ENCODE results near the gene PPM1E. TPM values are rescaled to one million over a fixed set of nuclear protein-coding genes. Genes with fewer than 3 reads are reported as not detected.
"Not testable (repeated sequence)": the region's sequence is repeated elsewhere in the genome, so short reads cannot be mapped to it uniquely, and the experiment has no call there.

Gene PPM1E
- polyA plus RNA-seq, 1 donor (not counting 4 experiments of a cell fraction or from before 2014, with no cell fraction given) = not detected

- H3K9ac ChIP-seq (ENCODE audit: control insufficient read depth, extremely low read depth, insufficient read depth, low read length) = no peak overlapping the region
- no peaks in the 10 kb centered on the region for H3K9me1 ChIP-seq (ENCODE audit: control insufficient read depth, extremely low read depth, insufficient read depth, low read length)
- no peaks in the 10 kb centered on the region for H4K20me1 ChIP-seq (ENCODE audit: control insufficient read depth, extremely low read depth, insufficient read depth, low read length)
- FAIRE-seq (no peak), DNase-seq (ENCODE audit: low read depth, low spot score) (no peak)
- dilution Hi-C loops (cut with MboI; ENCODE audit: extremely low pct_ligation_motif_present, low sequenced_read_pairs) = no loop called here
- H2AFZ ChIP-seq (ENCODE audit: control insufficient read depth, low read length) = no peak overlapping the region
- no peaks in the 10 kb centered on the region for H3K27me3 ChIP-seq (ENCODE audit: control insufficient read depth, extremely low read depth, insufficient read depth, low read length)
- H3K4me3 ChIP-seq (ENCODE audit: control insufficient read depth in 2 of 3, extremely low read depth in 1 of 3, insufficient read depth in 2 of 3, low read depth in 1 of 3, low read length in 3 of 3) = no peak overlapping the region
- H3K36me3 ChIP-seq (ENCODE audit: control insufficient read depth in 2 of 2, extremely low read depth in 1 of 2, insufficient read depth in 2 of 2, low read length in 2 of 2) = no peaks in the 10 kb centered on the region
- H3K79me2 ChIP-seq (ENCODE audit: control insufficient read depth, insufficient read depth, low read length) = no peaks in the 10 kb centered on the region
- H3K9me3 ChIP-seq (ENCODE audit: control insufficient read depth, low read depth, low read length) = no peaks in the 10 kb centered on the region
- TF ChIP-seq EZH2 (IDR thresholded peaks at IDR 0.05; ENCODE audit: low read length) (no peak), CTCF (optimal IDR thresholded peaks at IDR 0.05 in 1 of 3, IDR thresholded peaks at IDR 0.05 in 1 of 3, conservative IDR thresholded peaks at IDR 0.05 in 1 of 3; ENCODE audit: extremely low read depth in 1 of 3, insufficient read depth in 2 of 3, low read length in 3 of 3) (no peak)
- no peaks in the 10 kb centered on the region for H3K4me1 ChIP-seq (ENCODE audit: control insufficient read depth, extremely low read depth, insufficient read depth, low read length)
- no peak overlapping the region for H3K4me2 ChIP-seq (ENCODE audit: control insufficient read depth, extremely low read depth, insufficient read depth, low read depth, low read length)
- no peak overlapping the region for H3K27ac ChIP-seq (ENCODE audit: control insufficient read depth, insufficient read depth, low read length)
Observed at GRCh38 chr17:58747674-58748073, 8.0 kb upstream of the PPM1E start.

GRCh38 chr17:58749627-58750026 is 6.0 kb upstream of the PPM1E start:
- H3K36me3 ChIP-seq (ENCODE audit: control insufficient read depth in 2 of 2, extremely low read depth in 1 of 2, insufficient read depth in 2 of 2, low read length in 2 of 2); H3K9ac ChIP-seq (ENCODE audit: control insufficient read depth, extremely low read depth, insufficient read depth, low read length); H3K9me3 ChIP-seq (ENCODE audit: control insufficient read depth, low read depth, low read length); H3K4me1 ChIP-seq (ENCODE audit: control insufficient read depth, extremely low read depth, insufficient read depth, low read length); H3K4me3 ChIP-seq (ENCODE audit: control insufficient read depth in 2 of 3, extremely low read depth in 1 of 3, insufficient read depth in 2 of 3, low read depth in 1 of 3, low read length in 3 of 3); dilution Hi-C loops (cut with MboI; ENCODE audit: extremely low pct_ligation_motif_present, low sequenced_read_pairs); H3K4me2 ChIP-seq (ENCODE audit: control insufficient read depth, extremely low read depth, insufficient read depth, low read depth, low read length); DNase-seq (ENCODE audit: low read depth, low spot score); H2AFZ ChIP-seq (ENCODE audit: control insufficient read depth, low read length); H4K20me1 ChIP-seq (ENCODE audit: control insufficient read depth, extremely low read depth, insufficient read depth, low read length); FAIRE-seq; H3K27ac ChIP-seq (ENCODE audit: control insufficient read depth, insufficient read depth, low read length); H3K9me1 ChIP-seq (ENCODE audit: control insufficient read depth, extremely low read depth, insufficient read depth, low read length); H3K79me2 ChIP-seq (ENCODE audit: control insufficient read depth, insufficient read depth, low read length); H3K27me3 ChIP-seq (ENCODE audit: control insufficient read depth, extremely low read depth, insufficient read depth, low read length): not testable (repeated sequence)

- no peak overlapping the region for H3K4me3 ChIP-seq (ENCODE audit: control insufficient read depth in 2 of 3, extremely low read depth in 1 of 3, insufficient read depth in 2 of 3, low read depth in 1 of 3, low read length in 3 of 3)
- no peak for TF ChIP-seq CTCF (optimal IDR thresholded peaks at IDR 0.05 in 1 of 3, IDR thresholded peaks at IDR 0.05 in 1 of 3, conservative IDR thresholded peaks at IDR 0.05 in 1 of 3; ENCODE audit: extremely low read depth in 1 of 3, insufficient read depth in 2 of 3, low read length in 3 of 3)
- no peak for TF ChIP-seq EZH2 (IDR thresholded peaks at IDR 0.05; ENCODE audit: low read length)
- H2AFZ ChIP-seq (ENCODE audit: control insufficient read depth, low read length) = no peak overlapping the region
- no peaks in the 10 kb centered on the region for H3K36me3 ChIP-seq (ENCODE audit: control insufficient read depth in 2 of 2, extremely low read depth in 1 of 2, insufficient read depth in 2 of 2, low read length in 2 of 2)
- DNase-seq (ENCODE audit: low read depth, low spot score) = no peak
- H3K9ac ChIP-seq (ENCODE audit: control insufficient read depth, extremely low read depth, insufficient read depth, low read length) = no peak overlapping the region
- H3K9me3 ChIP-seq (ENCODE audit: control insufficient read depth, low read depth, low read length) = no peaks in the 10 kb centered on the region
- H3K9me1 ChIP-seq (ENCODE audit: control insufficient read depth, extremely low read depth, insufficient read depth, low read length) = no peaks in the 10 kb centered on the region
- no peaks in the 10 kb centered on the region for H3K79me2 ChIP-seq (ENCODE audit: control insufficient read depth, insufficient read depth, low read length)
- dilution Hi-C loops (cut with MboI; ENCODE audit: extremely low pct_ligation_motif_present, low sequenced_read_pairs) = no loop called here
- no peak for FAIRE-seq
- H3K27ac ChIP-seq (ENCODE audit: control insufficient read depth, insufficient read depth, low read length) = no peak overlapping the region
- peaks cover 33% of the 10 kb centered on the region for H3K27me3 ChIP-seq (ENCODE audit: control insufficient read depth, extremely low read depth, insufficient read depth, low read length)
- peaks cover 11% of the 10 kb centered on the region for H3K4me1 ChIP-seq (ENCODE audit: control insufficient read depth, extremely low read depth, insufficient read depth, low read length)
- H3K4me2 ChIP-seq (ENCODE audit: control insufficient read depth, extremely low read depth, insufficient read depth, low read depth, low read length) = no peak overlapping the region
- H4K20me1 ChIP-seq (ENCODE audit: control insufficient read depth, extremely low read depth, insufficient read depth, low read length) = no peaks in the 10 kb centered on the region
Observed at GRCh38 chr17:58753026-58753425, 2.6 kb upstream of the PPM1E start.

All from keratinocyte (primary cell).